Activated naive CD8-positive, alpha-beta T cell (primary cell): ENCODE measurements around the gene GRIK5.
"Not testable (repeated sequence)": the region's sequence is repeated elsewhere in the genome, so short reads cannot be mapped to it uniquely, and the experiment has no call there.

Experiments used
- H3K27ac Mint-ChIP-seq: one replicate; pipeline ENCODE4 v1.8.0; 2021; ENCODE audit warnings: mixed read lengths
- H3K27me3 Mint-ChIP-seq: one replicate; pipeline ENCODE4 v1.8.0; 2021; ENCODE audit warnings: mixed read lengths
- H3K36me3 Mint-ChIP-seq: one replicate; pipeline ENCODE4 v1.8.0; 2021; ENCODE audit warnings: mixed read lengths
- H3K4me1 Mint-ChIP-seq: one replicate; pipeline ENCODE4 v1.8.0; 2021; ENCODE audit warnings: low read depth, mixed read lengths
- H3K4me3 Mint-ChIP-seq: one replicate; pipeline ENCODE4 v1.8.0; 2021; ENCODE audit warnings: mild to moderate bottlenecking, mixed read lengths
- H3K9me3 Mint-ChIP-seq: one replicate; pipeline ENCODE4 v1.8.0; 2021; ENCODE audit warnings: low read depth, mixed read lengths

The GRIK5 gene

DNA sequence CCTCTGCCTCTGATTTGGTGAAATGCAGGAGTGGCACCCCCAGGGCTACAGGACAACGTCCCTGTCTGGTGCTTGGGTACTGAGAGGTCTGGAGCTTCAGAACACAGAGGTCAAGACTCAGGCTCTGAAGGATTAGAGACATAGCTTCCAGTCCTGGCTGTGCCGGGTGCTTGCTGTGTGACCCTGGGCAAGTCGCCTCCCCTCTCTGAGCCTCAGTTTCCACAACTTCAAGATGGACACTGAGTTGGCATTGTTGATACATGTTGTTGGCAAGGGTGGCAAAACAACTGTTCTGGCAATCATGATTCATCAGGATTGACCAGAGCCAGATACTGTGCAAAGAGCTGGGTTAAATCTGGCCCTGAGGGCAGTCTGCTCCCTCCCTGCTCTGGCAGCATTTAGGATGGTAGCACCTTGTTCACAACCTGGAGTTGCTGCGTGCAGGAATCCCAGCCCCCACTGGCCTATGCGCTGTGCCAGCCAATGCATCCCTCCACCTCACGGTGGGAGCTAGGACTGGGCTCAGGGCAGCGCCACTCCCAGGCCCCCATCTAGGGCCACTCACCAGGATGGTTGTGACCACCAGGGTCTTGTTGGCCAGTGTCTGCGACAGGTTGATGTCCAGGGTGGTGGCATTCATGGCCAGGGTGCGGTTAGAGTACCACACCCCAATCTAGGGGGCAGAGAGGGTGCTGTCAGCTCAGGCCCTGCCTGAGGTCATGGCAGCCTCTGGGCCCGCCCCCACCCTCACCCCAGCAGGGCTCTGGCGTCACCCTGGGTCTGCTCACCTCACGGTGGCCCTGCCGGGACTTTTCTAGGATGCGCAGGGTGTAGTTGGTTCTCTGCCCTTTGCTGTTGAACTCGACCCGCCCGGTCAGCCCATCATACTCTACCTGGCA lies 16.7 kb downstream of the GRIK5 start:
- Mint-ChIP-seq H3K4me3 (no peak overlapping the region), H3K4me1 (peaks cover 6% of the 10 kb centered on the region), H3K9me3 (no peaks in the 10 kb centered on the region), H3K27me3 (no peaks in the 10 kb centered on the region), H3K36me3 (no peaks in the 10 kb centered on the region), H3K27ac (no peak overlapping the region)

DNA sequence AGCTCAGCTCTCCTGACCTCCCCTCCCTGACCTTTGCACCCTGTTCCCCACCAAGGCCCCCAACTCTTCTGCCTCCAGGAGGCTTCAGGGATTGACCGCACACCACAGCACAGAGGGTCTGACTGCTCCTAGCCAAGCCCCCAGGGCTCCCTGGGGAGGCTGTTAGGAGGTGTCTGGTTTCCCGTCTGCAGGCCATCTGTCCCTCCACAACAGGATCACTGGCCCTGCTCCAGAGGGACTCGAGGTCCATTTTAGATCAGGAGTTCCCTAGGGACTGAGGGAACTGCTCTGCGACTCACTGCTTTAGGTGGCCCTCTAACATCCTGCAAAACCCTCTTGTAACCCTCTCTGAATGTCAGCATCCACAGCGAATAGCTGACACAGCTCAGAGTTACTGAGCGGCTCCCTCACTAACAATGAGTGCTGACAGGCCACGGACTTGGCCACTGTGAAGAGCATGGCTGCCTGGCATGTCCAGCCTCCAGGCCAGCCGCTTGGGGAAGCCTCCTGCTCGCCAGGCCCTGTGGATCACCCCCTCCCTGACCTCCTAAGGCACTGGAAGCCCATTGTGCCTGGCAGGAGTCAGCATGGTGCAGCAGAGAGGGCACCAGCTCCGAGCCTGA lies 17.7 kb downstream of the GRIK5 start:
- peaks cover 6% of the 10 kb centered on the region for H3K4me1 Mint-ChIP-seq
- H3K27ac Mint-ChIP-seq, result no peak overlapping the region
- no peaks in the 10 kb centered on the region for H3K27me3 Mint-ChIP-seq
- no peaks in the 10 kb centered on the region for H3K9me3 Mint-ChIP-seq
- H3K4me3 Mint-ChIP-seq, result no peak overlapping the region
- H3K36me3 Mint-ChIP-seq, result no peaks in the 10 kb centered on the region

DNA sequence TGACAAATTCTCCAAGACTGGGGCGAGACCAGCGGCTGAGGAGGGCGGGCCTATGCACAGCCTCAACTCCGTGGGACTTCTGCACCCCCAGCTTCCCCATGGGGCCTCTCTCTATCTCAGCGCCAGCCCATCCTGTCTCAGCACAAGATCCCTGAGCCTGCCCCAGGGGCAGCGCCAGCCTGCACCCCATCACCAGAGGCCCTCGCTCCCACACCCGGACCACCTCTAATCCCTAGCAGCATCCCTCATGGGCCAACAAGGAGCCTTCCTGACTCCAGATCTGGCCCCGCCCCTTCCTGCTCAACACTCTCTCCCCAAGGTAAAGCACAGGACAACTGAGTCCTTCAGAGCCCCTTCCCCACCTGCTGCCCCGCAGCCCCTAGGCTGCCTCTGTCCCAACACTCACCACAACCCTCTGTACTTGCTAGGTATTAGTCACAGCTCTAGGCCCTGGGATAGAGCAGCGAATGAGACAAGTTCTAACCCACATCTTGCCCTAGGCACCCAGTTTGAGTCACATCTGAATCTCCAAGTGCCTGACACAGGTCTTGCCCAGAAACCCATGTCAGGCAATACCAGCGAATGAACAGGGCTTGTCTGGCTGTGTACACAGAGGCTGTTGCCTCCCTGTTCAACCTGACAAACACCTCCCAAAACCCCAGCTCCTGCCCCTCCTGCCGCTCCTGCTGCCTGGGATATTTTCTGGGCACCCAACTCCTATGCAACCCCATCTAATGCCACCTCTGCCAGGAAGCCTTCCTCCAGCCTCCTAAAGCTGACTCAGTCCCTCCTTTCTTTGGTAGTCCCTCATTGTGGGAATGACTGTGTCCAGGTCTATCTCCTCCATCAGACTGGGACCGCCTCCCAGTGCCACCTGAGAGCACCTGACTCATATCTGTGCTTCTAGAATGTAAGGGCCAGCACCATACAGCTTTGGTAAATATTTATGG lies 18.6 kb downstream of the GRIK5 start:
- H3K4me1 Mint-ChIP-seq, result peaks cover 6% of the 10 kb centered on the region
- H3K27ac Mint-ChIP-seq, result no peak overlapping the region
- H3K27me3 Mint-ChIP-seq, result no peaks in the 10 kb centered on the region
- no peak overlapping the region for H3K4me3 Mint-ChIP-seq
- no peaks in the 10 kb centered on the region for H3K36me3 Mint-ChIP-seq
- H3K9me3 Mint-ChIP-seq, result no peaks in the 10 kb centered on the region

DNA sequence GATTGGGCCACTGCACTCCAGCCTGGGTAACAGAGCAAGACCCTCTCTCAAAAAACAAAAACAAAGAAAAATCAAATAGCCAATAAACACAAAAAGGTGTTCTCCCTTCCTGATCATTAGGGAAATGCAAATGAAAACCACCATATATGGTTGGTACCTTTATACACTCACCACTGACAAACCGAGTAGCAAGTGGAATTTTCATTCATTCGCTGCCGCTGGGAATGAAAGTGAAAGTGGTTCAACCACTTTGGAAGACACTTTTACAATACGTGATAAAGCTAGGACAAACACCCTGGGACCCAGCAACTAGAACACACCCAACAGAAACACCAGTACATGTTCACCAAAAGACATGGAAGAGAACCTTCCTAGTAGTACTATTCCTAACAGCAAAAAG lies 21.0 kb downstream of the GRIK5 start:
- H3K36me3 Mint-ChIP-seq, result no peaks in the 10 kb centered on the region
- H3K27me3 Mint-ChIP-seq, result no peaks in the 10 kb centered on the region

DNA sequence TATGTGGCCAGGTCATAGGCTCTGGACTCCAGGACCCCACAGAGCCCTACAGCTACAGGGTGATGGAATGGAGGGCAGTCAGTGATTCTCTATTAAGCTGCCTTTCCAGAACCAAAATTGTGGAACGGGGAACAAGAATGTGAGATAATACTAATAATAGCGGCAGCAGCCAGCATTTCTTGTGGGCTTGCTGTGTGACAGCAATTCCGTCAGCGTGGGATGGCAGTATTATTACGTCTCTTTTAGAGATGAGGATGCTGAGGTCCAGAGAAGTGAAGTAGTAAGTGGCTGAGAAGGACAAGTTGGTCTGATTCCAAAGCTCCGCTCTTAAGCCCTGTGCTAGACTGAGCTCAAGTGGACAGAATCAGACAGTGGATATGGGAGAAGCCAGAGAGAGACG lies 24.4 kb downstream of the GRIK5 start:
- peaks cover 6% of the 10 kb centered on the region for H3K4me1 Mint-ChIP-seq
- H3K36me3 Mint-ChIP-seq, result no peaks in the 10 kb centered on the region
- no peak overlapping the region for H3K4me3 Mint-ChIP-seq
- H3K27ac Mint-ChIP-seq, result no peak overlapping the region
- H3K9me3 Mint-ChIP-seq, result no peaks in the 10 kb centered on the region
- no peaks in the 10 kb centered on the region for H3K27me3 Mint-ChIP-seq

More for the DNA sequence above, 21.0 kb downstream of the GRIK5 start:
- Mint-ChIP-seq H3K27ac (no peak overlapping the region), H3K4me1 (peaks cover 6% of the 10 kb centered on the region), H3K4me3 (peak overlapping the region; percentile 42), H3K9me3 (no peaks in the 10 kb centered on the region)

DNA sequence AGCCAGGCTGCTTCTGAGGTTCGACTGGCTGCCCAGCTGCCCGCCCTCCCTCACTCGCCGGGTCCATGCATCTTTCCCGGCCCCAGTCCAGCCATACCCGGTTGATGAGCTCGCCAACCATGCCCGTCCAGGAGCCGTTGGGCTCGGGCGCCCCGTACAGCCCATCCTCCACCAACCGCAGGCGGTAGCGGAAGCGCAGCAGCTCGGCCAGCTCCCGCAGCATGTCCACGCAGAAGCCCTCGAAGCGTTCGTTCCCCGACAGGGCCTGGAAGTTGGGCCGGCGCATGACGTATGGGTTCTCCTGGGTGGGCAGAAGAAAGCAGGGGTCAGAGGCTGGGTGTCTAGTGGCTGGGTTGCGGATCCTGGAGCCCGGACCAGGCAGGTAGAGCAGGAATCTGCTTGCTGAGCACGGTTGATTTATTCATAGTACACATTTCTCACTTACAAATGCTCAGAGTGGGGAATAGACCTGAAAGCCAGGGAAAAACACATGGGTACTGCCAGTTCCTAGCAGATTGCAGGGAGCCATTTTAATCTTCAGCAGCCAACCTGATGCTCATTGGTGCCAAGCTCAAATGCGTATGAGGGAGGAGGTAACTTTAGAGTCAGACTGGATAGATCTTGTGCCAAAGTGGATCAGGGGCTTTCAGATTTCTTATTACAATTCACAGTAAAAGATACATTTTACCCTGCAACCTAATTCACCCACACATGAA lies 27.4 kb downstream of the GRIK5 start:
- H3K27ac Mint-ChIP-seq, result no peak overlapping the region
- no peaks in the 10 kb centered on the region for H3K27me3 Mint-ChIP-seq
- H3K36me3 Mint-ChIP-seq, result no peaks in the 10 kb centered on the region
- no peak overlapping the region for H3K4me3 Mint-ChIP-seq
- H3K4me1 Mint-ChIP-seq, result no peaks in the 10 kb centered on the region
- no peaks in the 10 kb centered on the region for H3K9me3 Mint-ChIP-seq

DNA sequence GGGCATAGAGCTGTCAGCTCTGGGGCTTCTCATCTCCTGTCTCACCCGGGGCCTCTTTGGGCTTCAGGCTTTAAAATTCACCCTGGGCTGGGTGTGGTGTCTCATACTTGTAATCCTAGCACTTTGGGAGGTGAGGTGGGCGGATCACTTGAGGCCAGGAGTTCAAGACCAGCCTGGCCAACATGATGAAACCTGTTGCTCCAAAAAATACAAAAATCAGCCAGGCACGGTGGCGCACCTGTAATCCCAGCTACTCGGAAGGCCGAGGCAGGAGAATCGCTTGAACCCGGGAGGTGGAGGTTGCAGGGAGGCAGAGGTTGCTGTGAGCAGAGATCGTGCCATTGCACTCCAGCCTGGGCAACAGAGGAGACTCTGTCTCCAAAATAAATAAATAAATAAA lies 29.5 kb downstream of the GRIK5 start:
- H3K27ac Mint-ChIP-seq, H3K4me3 Mint-ChIP-seq: not testable (repeated sequence)

DNA sequence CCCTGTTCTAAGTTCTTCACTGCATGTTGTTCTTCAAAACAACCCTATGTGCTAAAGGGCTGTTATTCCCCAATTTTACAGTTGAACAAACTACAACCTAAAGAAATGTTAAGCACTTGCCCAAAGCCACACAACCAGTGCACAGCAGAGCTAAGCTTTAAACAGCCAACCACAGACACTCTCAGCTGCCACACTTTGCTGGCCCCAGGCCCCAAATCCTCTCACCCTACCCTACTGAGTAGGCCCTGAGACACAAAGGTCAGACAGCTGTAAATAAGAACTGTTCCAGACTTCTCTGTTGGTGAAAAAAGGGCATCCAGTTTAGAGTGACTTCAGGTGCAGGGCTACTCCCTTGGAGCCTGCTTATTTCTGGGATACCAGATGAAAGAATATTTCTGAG lies 30.0 kb downstream of the GRIK5 start:
- no peaks in the 10 kb centered on the region for H3K27me3 Mint-ChIP-seq
- H3K9me3 Mint-ChIP-seq, result no peaks in the 10 kb centered on the region
- no peak overlapping the region for H3K4me3 Mint-ChIP-seq
- no peaks in the 10 kb centered on the region for H3K4me1 Mint-ChIP-seq
- no peaks in the 10 kb centered on the region for H3K36me3 Mint-ChIP-seq
- H3K27ac Mint-ChIP-seq, result no peak overlapping the region

More for the DNA sequence above, 29.5 kb downstream of the GRIK5 start:
- not testable (repeated sequence) for H3K9me3 Mint-ChIP-seq, H3K27me3 Mint-ChIP-seq, H3K36me3 Mint-ChIP-seq, H3K4me1 Mint-ChIP-seq

DNA sequence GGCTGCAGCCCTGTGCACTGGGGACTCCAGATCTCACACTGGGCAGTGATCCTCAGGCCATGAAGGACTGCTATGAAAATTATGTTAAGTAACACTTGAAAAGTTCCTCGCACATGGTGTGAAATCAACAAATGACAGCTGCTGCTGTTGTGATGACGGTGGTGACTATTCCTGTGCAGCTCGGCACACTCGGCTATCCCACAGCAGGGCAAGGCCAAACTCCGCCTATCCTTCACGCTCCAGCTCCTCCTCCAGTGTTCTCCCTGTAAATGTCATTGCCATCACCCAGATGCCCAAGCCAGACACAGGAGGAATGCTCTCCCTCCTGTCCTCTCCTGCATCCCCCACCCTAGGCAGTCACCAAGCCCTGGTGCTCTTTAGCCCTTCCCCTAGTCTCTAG lies 31.3 kb downstream of the GRIK5 start:
- Mint-ChIP-seq H3K4me1 (peaks cover 4% of the 10 kb centered on the region), H3K36me3 (no peaks in the 10 kb centered on the region)

DNA sequence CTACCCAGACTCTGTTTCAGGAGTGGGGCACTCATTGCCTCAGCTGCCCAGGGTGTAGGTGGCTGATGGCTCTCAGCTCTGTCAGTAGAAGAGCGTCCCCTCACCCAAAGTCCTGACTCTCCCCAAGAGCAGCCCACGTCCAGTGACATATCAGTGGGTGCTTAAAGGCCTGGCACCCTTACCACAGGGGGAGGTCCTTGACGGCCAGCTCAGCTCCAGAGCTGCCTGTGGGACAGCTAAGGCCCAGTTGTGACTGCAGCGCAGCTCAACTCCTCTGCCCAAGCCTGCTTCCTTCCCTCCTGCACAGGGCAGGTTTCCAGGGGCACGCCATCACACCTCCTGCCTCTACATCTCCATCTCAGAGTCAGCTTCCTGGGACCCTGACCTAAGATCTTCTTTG lies 32.4 kb downstream of the GRIK5 start:
- Mint-ChIP-seq H3K36me3 (no peaks in the 10 kb centered on the region), H3K4me3 (no peak overlapping the region), H3K27me3 (no peaks in the 10 kb centered on the region), H3K9me3 (no peaks in the 10 kb centered on the region), H3K4me1 (peaks cover 4% of the 10 kb centered on the region), H3K27ac (no peak overlapping the region)

More for the DNA sequence above, 31.3 kb downstream of the GRIK5 start:
- no peaks in the 10 kb centered on the region for H3K27me3 Mint-ChIP-seq
- no peak overlapping the region for H3K4me3 Mint-ChIP-seq
- no peak overlapping the region for H3K27ac Mint-ChIP-seq
- no peaks in the 10 kb centered on the region for H3K9me3 Mint-ChIP-seq

DNA sequence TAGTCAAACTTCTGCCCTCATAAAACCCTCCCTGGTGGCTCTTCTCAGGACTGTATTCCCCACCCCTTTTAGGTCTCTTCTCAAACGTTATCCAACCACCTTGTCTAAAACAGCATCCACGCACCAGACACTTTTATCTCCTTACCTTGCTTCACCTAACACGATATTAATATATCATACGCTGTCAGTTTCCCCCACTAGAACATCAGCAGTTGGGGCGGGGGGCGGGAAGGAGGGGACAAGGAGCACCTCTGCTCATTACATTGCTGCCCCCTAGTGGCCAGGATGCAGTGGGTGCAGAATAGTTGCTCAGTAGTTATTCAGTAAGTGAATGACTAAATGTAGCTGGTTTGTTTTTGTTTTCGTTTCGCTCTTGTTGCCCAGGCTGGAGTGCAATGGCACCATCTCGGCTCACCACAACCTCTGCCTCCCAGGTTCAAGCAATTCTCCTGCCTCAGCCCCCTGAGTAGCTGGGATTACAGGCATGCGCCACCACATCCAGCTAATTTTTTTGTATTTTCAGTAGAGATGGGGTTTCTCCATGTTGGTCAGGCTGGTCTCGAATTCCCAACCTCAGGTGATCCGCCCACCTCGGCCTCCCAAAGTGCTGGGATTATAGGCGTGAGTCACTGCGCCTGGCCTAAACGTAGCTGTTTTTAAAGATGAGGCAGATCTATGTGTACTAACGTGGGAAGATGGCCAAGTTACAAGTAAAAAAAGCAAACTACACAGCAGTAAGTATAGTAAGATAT lies 35.2 kb downstream of the GRIK5 start:
- H3K4me3 Mint-ChIP-seq, H3K27me3 Mint-ChIP-seq, H3K9me3 Mint-ChIP-seq, H3K27ac Mint-ChIP-seq, H3K36me3 Mint-ChIP-seq, H3K4me1 Mint-ChIP-seq: not testable (repeated sequence)

DNA sequence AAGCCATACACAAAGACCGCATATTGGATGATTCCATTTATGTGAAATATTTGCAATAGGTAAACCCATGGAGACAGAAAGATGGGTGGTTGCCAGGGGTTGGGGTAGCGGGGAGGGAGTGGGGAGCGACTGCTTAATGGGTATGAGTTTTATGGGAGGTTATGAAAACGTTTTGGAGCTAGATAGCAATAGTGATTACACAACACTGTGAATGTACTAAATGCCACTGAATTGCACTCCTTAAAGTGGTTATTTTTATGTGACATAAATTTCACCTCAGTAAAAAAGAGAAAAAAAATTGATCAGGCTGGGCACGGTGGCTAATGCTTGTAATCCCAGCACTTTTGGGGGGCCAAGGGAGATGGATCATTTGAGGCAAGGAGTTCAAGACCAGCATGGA lies 36.6 kb downstream of the GRIK5 start:
- no peaks in the 10 kb centered on the region for H3K36me3 Mint-ChIP-seq
- H3K4me1 Mint-ChIP-seq, result peaks cover 4% of the 10 kb centered on the region
- H3K27ac Mint-ChIP-seq, result no peak overlapping the region
- no peak overlapping the region for H3K4me3 Mint-ChIP-seq
- no peaks in the 10 kb centered on the region for H3K9me3 Mint-ChIP-seq
- peaks cover 2% of the 10 kb centered on the region for H3K27me3 Mint-ChIP-seq

DNA sequence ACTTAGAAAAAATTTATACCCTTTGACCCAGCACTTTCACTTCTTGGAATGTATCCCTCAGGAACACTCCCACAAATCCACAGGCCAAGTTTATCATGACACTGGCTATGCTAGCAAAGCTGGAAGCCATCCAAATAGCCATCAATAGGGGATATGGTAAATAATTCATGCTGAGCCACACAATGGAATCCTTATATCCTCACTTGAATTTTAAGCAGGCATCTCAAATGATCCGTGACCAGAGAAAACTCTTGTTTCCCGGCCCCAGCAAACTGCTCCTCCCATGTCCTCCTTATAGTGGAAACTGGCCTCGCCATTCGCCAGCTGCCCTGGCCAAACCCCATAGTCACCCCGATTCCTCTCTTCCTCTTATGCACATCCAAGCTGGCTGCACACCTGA lies 37.6 kb downstream of the GRIK5 start:
- Mint-ChIP-seq H3K4me1 (peaks cover 4% of the 10 kb centered on the region), H3K27ac (no peak overlapping the region), H3K4me3 (no peak overlapping the region), H3K9me3 (no peaks in the 10 kb centered on the region), H3K36me3 (no peaks in the 10 kb centered on the region), H3K27me3 (peaks cover 3% of the 10 kb centered on the region)
